Pancreas (tissue), 10 donors: ENCODE data around the gene GABPA. TPM values are rescaled to one million over a fixed set of nuclear protein-coding genes. Genes with fewer than 3 reads are reported as not detected.

ENCODE experiments used
- ATAC-seq, 4 donors: fragments of 200-7000 bp; cut with Tn5 transposase; one replicate each; pipeline versions ENCODE4 v1.8.0 to v1.9.1; 2020; ENCODE audit warnings: mild to moderate bottlenecking in 4 of 4, moderate library complexity in 4 of 4
- DNase-seq, 6 donors: peaks; one replicate each; pipeline ENCODE4 v3.0.0-alpha.2; 2020
- FAIRE-seq: peaks from 2 replicates; lab custom pipeline; 2012; peaks lifted over from hg19 to GRCh38; lab: Jason Lieb, UNC
- H3K27ac ChIP-seq, 4 donors: fragments of 200-600 bp; sonication (generic); 1 replicate in 3 of 4; 2 replicates in 1 of 4; pipeline versions ENCODE4 v1.5.0 to v1.8.0; 2020
- H3K27me3 ChIP-seq, 4 donors: fragments of 200-600 bp; one replicate each; pipeline ENCODE4 v1.8.0; 2021
- H3K36me3 ChIP-seq, 3 donors: fragments of 200-600 bp; sonication (generic) in 1 of 3; one replicate each; pipeline versions ENCODE4 v1.5.0 to v1.8.0; 2020 to 2021
- H3K4me1 ChIP-seq, 3 donors: fragments of 200-600 bp; one replicate each; pipeline ENCODE4 v1.8.0; 2021
- H3K4me3 ChIP-seq, 4 donors: fragments of 200-600 bp; sonication (generic) in 2 of 4; one replicate each; pipeline versions ENCODE4 v1.5.0 to v1.8.0; 2020 to 2021
- H3K9me3 ChIP-seq, 4 donors: fragments of 200-600 bp; one replicate each; pipeline ENCODE4 v1.8.0; 2021
- WGBS, 2 donors: extraction: QIAGEN DNeasy Blood & Tissue Kit; methylation state at CpG; one replicate each; pipeline ENCODE4 v1.1.7; 2013; 5-methylcytosine and 5-hydroxymethylcytosine counted together
- intact Hi-C, 3 donors: fragments of 100-400 bp; cut with DNase I; formaldehyde crosslinking; loops; one replicate each; pipeline versions ENCODE4 v1.11.1 to v1.14.2; 2022
- polyA plus RNA-seq, 2 donors: library from polyadenylated mRNA; stranded (reverse); fragments of 200-250 nt; gene quantifications; one replicate each; pipeline ENCODE4 v1.2.3, GENCODE V29; 2013
- total RNA-seq, 6 donors: library from RNA; stranded (reverse); fragmentation: NEBNext Ultra II Directional in 4 of 6; extraction: Animal tissue kit (Norgen Biotek cat#: 25700) in 4 of 6; gene quantifications; one replicate each; pipeline versions ENCODE4 v1.2.1 to v1.2.4, GENCODE V29; 2021 to 2023
- TF ChIP-seq, protein P1 (sequence below), 4 donors: fragments of 200-600 bp; sonication (generic) in 3 of 4; IDR thresholded peaks; one replicate each; pipeline versions ENCODE4 v1.5.0 to v1.8.0; 2021; ENCODE audit warnings: antibody characterized with exemption in 4 of 4
- donor health status: healthy with polysubstance abuse.
- donor health status: DM: no; HTN: no; CAD: no; lungs with moderate emphysema.
- donor health status: DM: no; HTN: no; CAD: no.
- donor health status: control.
- donor health status: control.
- donor health status: Bipolar disorder and iron deficiency.
- donor health status: DM: yes; HTN: yes; CAD: no.
- donor health status: DM: no; HTN: no; CAD: no.
- donor health status: DM: no; HTN: no; CAD: no.
- donor health status: DM: yes; HTN: yes; CAD: no.

Gene GABPA
- total RNA-seq, result 10 to 100 TPM in 1 of 6 donors, 1 to 10 TPM in 5; 6.6 to 14.7 (median 9.1) TPM
- polyA plus RNA-seq, result 1 to 10 TPM; 3.7 to 6.3 TPM

DNA sequence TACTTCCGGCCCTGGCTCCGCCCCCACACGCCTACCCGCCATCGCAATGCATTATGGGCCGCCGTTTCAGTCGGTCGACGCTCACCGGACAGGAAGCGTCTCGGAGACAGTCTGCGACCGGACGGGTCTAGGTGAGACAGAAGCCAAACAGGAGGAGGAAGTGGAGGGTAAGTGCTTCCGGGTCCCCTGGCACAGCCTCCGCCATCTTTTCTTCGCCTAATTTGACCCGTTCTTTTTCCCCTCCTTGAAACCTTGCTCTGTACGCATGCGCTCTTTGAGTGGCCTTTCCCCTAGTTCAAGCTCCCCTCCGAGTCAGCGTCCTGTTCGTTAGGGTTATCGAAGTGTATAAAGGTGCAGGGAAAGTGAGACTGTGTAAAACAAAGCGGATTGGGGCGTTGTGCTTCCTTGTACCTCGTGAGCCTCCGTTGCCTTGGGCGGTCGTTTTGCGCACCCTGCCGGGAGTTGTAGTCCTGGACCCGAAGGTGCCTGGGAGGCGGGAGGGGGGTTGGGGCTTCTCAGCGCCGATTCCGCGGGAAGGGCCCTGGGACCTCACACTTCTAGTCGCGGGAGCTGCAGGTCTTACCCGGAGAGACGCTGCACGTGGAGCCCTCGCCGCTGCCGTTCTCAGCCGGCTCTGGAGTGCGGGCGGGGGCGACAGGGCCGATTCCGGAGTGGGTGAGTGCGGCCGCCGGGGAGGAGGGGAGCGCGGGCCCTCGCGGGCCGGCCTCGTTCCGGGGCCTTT, at the start of gene GABPA, which contains the start of gene ATP5PF:
GABPA (plus strand) TSS at position 69 of the 742 bp plus-strand sequence. CDS start 6,627 bp downstream, outside the sequence.
ATP5PF (minus strand) TSS at position 1 of the 742 bp plus-strand sequence. CDS start 5,110 bp downstream, outside the sequence.
- TF ChIP-seq, protein P1, sequence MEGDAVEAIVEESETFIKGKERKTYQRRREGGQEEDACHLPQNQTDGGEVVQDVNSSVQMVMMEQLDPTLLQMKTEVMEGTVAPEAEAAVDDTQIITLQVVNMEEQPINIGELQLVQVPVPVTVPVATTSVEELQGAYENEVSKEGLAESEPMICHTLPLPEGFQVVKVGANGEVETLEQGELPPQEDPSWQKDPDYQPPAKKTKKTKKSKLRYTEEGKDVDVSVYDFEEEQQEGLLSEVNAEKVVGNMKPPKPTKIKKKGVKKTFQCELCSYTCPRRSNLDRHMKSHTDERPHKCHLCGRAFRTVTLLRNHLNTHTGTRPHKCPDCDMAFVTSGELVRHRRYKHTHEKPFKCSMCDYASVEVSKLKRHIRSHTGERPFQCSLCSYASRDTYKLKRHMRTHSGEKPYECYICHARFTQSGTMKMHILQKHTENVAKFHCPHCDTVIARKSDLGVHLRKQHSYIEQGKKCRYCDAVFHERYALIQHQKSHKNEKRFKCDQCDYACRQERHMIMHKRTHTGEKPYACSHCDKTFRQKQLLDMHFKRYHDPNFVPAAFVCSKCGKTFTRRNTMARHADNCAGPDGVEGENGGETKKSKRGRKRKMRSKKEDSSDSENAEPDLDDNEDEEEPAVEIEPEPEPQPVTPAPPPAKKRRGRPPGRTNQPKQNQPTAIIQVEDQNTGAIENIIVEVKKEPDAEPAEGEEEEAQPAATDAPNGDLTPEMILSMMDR (IDR thresholded peaks at IDR 0.05), result no peak
- Histone ChIP-seq H3K9me3 (no peaks in the 10 kb centered on the region), H3K36me3 (no peaks in the 10 kb centered on the region), H3K27ac (peak within 1 kb of the TSS; percentile 96 to 99 (median 98)), H3K4me3 (peak within 1 kb of the TSS; percentile 68 to 91 (median 78)), H3K4me1 (peaks cover 4 to 28% (median 10%) of the 10 kb centered on the region in 3 donors), H3K27me3 (no peaks in the 10 kb centered on the region)
- FAIRE-seq, result peak; percentile 79
- 0% methylated on average over 58 to 64 of the region's 64 CpGs for WGBS, 2 donors
- peak; percentile 95 to 97 (median 97) for DNase-seq
- intact Hi-C loops, result no loop called here
- ATAC-seq, result peak; percentile 91 to 96 (median 92)

DNA sequence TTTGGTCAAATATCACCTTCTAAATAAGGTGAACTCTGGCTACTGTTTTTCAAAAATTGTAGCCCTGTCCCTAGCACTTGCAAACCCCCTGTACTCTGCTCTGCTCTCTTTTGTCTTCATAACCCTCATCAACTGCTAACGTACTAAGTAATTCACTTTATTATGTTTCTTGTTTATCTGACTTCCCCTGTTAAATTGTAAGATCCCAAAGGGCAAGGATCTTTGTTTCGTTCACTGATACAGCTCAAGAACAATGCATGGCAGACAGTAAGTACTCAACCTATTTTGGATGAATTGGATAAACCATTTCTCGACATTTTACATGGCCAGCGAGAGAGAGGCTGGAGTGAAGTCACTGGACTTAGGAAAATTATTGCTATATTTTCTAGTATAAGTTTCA, 47.0 kb upstream of the GABPA start:
- ATAC-seq (no peak), FAIRE-seq (no peak), DNase-seq (no peak)
- Histone ChIP-seq H3K9me3 (no peaks in the 10 kb centered on the region), H3K4me3 (no peak overlapping the region), H3K27me3 (no peaks in the 10 kb centered on the region), H3K27ac (no peak overlapping the region), H3K4me1 (no peaks in the 10 kb centered on the region), H3K36me3 (no peaks in the 10 kb centered on the region)
- TF ChIP-seq, protein P1 (IDR thresholded peaks at IDR 0.05), result no peak
- WGBS, 2 donors, result 80% methylated on average over 4 of the region's 4 CpGs
- intact Hi-C loops, result no loop called here

DNA sequence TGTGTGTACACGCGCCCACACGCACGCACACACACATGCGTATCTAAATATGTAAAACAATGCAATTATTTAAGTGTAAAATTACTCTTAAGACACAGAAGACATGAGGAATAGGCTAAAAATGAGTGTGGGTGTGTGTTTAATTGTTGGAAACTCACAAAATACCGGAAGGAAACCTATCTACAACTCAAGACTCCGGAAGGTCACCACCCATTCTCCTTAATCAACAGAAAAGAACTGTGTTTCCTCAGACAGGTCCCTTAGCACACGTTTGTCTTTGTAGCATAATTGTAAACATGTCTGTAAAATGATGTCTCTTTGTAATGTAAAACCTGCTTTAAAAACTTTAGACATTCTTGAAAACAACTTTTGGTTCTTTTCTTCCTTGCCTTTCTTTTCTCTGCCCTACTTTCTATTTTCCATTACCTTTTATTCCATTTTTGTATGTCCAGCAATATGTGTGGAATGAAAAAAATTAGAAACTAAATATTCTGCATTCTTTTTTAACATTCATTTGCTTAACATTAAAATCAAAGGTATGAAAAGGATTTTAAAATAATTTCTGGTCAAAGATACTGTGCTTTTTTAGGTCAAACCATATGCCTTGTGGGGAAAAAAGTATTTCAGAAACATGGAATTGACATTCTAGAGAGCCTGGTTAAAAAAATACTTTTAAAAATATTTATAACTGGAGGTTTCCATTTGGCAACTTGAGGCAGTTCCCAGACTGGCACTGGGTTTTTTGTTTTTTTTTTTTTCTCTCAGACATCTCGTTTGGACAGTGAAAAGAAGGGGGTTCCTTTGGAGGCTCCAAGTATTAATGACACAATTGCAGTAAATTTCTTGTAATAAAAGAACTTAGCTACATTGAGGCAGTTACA, 46.3 kb upstream of the GABPA start:
- Histone ChIP-seq H3K9me3 (no peaks in the 10 kb centered on the region), H3K27me3 (no peaks in the 10 kb centered on the region), H3K4me1 (no peaks in the 10 kb centered on the region), H3K27ac (no peak overlapping the region), H3K36me3 (no peaks in the 10 kb centered on the region), H3K4me3 (no peak overlapping the region)
- WGBS, 2 donors, result 69 to 78% methylated on average over 9 of the region's 9 CpGs
- DNase-seq (no peak), FAIRE-seq (no peak), ATAC-seq (no peak)
- TF ChIP-seq, protein P1 (IDR thresholded peaks at IDR 0.05), result no peak
- intact Hi-C loops, result no loop called here

DNA sequence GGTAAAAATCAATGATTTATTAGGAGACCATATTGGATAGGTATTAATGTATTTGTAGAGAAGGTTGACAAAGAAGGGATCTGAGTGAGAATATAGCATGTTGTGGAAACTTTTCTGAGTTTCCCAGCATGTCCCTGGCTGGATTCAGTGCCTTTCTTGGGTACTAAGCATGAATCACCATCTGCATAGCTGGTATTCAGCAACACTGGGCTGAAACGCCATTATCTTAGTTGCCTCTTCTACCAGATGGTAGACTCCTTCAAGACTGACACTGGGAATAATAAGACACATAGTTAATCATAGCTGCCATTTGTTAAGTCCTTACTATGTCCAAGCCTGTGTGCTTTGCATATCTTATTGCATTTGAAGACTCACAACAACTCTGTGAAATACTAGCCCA, 45.5 kb upstream of the GABPA start:
- TF ChIP-seq, protein P1 (IDR thresholded peaks at IDR 0.05), result no peak
- Histone ChIP-seq H3K36me3 (no peaks in the 10 kb centered on the region), H3K4me3 (no peak overlapping the region), H3K27ac (no peak overlapping the region), H3K4me1 (no peaks in the 10 kb centered on the region), H3K27me3 (no peaks in the 10 kb centered on the region), H3K9me3 (no peaks in the 10 kb centered on the region)
- ATAC-seq, result no peak
- FAIRE-seq, result no peak
- 56 to 57% methylated on average over 1 of the region's 1 CpG for WGBS, 2 donors
- intact Hi-C loops, result no loop called here
- no peak for DNase-seq
